ENCODE data around the gene MINDY2.
A peak's percentile ranks its signal among the peaks of the same experiment; 100 is the strongest.
"Not testable (repeated sequence)": the region's sequence is repeated elsewhere in the genome, so short reads cannot be mapped to it uniquely, and the experiment has no call there.

Gene MINDY2

DNA sequence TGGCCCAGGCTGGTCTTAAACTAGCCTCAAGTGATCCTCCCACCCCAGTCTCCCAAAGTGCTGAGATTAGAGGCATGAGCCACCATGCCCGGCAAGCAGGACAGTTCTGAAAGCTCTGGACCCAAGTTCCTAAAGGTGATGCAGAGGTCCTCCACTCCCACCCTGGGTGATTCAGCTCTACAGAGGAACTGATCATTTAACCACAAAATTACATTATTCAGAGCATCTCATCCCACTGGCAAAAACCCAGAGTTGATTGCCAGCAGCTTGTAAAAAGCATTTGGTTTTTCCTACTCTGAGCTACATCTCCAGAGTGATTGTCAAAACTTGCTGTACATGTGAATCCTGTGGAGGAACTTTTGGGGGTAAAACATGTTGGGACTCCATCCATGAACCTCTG, 102.2 kb downstream of the MINDY2 start:
- no peak overlapping the region for H3K4me3 ChIP-seq (ENCODE audit: low read length)
- no peak for DNase-seq (ENCODE audit: low read depth, low spot score)

DNA sequence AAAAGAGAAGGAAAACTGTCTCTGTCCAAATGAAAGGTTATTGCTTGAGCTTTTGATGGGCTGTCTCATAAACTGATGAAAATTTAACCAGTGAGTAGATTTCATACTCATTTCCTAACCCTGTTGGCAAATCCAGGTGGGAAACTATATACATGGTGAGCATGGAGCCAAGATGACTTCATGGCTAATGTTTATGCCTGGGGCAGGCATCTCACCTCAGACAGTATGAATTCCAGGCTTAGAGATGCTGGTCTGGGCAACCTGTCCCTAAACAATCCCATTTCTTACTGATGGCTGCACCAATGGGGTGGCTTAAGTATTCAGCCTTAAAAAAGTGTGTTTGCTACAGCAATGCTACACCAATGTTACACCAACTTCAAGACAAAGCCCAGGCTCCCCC, 104.2 kb downstream of the MINDY2 start:
- H3K4me3 ChIP-seq (ENCODE audit: low read length): no peak overlapping the region
- no peak for DNase-seq (ENCODE audit: low read depth, low spot score)

DNA sequence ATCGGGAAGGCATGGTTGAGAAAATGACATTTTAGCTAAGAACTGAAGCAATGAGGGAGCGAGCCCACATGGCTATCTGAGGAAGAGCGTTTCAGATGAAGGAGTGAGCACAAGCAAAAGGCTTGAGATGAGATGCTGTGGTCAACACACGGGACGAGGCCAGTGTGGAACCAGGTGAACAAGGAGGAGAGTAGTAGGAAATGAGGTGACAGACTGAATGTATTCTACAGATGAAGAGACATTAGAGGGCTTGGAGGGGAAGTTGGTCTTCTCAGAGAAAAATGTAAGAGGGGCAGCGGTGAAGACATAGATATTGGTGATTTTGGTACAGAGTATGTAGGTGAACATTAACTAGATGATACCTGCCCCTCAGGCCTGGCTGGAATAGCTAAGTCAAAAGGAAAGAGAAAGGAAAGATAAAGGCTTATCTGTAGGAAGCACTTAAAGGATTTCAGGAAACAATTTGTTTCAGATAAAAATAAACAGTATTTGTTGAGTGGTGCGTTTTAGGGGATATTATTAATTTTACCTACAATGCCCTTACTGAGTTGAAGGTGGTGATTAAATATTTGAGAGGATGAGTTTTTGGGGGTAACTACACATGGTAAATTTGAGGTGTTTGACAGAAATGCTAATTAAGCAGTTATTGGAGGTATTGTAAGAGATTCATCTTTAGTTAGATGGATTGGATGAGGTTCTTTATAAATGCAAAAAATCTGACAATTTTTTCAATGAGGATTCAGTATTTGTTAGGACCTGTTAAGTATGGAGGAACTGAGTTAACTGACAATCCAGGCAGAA, 105.4 kb downstream of the MINDY2 start:
- H3K4me3 ChIP-seq (ENCODE audit: low read length): no peak overlapping the region
- DNase-seq (ENCODE audit: low read depth, low spot score): no peak

DNA sequence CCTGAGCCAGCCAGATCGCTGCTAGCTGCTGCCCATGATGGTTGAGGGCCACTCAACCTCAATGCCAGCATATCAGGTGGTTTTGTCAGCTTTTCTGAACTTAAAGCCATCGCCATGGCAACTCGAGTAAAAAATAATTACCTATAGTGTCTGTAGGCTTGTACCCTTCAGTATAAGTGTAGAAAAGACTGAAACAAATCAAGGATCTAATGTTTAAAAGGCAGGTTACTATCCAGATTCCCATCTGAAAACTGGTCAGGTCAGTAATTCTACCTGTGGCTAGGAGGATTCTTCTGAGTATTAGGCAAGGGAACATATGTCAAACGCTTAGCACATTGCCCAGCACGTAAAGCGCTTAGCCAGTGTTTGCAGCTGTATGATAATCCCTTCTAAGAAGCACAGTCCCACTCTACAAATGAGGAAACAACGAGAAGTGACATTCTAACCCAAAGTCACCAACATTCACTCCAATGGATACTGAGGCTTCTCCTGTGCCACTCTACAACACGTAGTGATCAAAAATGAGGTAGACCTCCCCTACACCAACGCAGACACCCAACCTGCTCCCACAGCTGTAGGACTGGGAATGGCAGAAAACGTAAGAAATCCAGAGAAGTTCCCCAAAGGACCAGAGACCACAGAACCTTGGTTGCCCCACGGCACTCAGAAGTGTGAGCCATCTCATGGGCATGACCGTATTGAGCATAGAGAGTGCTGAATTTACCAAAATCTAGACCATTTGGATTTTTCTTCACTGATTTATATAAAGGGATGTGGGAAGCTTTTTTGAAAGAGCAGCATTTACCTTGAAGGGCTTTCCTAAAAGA, 107.1 kb downstream of the MINDY2 start:
- no peak overlapping the region for H3K4me3 ChIP-seq (ENCODE audit: low read length)
- no peak for DNase-seq (ENCODE audit: low read depth, low spot score)

DNA sequence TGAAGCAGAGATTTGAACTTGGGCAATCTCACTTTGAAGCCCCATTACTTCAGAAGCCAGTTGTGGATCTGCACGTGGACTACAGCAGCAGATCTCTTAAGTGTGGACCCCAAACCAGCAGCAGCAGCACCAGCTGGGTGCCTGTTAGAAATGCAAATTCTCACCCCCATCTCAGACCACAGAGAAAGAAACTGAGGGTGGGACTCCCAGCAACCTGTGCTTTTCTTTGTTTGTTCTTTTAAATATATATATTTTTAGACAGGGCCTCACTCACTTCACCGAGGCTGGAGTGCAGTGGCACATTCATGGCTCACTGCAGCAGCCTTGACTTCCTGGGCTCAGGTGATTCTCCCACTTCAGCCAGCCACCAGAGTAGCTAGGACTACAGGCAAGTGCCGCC, 109.2 kb downstream of the MINDY2 start:
- no peak overlapping the region for H3K4me3 ChIP-seq (ENCODE audit: low read length)
- DNase-seq (ENCODE audit: low read depth, low spot score): no peak

DNA sequence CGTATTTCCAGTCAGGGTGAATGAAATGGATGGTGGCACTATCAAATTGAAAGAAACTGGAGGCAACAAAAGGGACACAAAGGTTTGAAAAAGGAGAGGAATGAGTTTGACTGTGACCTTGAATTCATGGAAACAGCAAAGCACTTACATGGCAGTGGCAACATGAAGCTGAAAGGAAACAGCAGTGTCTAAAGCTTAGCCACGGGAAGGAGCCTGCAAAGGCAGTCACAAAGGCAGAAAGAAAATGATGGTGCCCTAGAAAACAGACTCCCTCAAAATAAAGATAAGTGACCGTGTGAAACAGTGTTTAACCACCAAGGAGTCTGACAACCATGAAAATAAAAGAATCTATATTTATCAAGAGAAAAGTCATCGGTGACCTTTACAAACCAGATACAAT, 111.1 kb downstream of the MINDY2 start:
- DNase-seq (ENCODE audit: low read depth, low spot score): no peak

DNA sequence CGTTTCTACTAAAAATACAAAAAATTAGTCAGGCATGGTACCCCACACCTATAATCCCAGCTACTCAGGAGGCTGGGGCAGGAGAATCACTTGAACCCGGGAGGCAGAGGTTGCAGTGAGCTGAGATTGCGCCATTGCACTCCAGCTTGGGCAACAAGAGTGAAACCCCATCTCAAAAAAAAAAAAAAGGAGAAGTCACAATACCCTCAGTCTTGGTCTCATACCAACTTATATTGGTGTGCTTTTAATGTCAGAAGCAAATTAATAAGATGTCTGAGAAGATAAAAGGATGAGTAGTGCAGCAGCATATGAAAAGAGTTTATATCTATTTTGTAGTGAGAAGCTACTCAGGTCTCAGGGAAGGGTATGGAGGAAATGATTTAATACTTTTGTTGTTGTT, 112.8 kb downstream of the MINDY2 start:
- not testable (repeated sequence) for DNase-seq (ENCODE audit: low read depth, low spot score); H3K4me3 ChIP-seq (ENCODE audit: low read length)

More for the DNA sequence above, 111.1 kb downstream of the MINDY2 start:
- H3K4me3 ChIP-seq (ENCODE audit: low read length): no peak overlapping the region

DNA sequence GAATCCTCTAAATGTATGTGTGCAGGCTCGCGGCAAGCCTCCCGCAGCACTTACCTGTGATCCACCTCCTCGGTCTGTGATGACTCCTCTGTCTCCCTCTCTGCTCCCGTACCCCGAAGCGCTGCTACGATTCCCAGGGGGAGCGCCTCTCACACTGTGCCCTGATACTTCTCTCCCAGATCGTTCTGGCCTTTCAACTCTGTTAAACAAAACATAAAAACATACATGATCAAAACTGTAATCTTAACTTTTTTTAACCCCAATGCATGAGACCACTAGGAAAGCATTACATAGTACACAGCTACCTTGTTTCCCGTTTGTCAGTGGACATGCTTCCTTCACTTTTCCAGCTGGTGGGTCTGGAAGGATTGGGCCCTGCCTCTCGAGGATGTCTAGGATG, 115.8 kb downstream of the MINDY2 start:
- H3K4me3 ChIP-seq (ENCODE audit: low read length): no peak overlapping the region
- DNase-seq (ENCODE audit: low read depth, low spot score): no peak

DNA sequence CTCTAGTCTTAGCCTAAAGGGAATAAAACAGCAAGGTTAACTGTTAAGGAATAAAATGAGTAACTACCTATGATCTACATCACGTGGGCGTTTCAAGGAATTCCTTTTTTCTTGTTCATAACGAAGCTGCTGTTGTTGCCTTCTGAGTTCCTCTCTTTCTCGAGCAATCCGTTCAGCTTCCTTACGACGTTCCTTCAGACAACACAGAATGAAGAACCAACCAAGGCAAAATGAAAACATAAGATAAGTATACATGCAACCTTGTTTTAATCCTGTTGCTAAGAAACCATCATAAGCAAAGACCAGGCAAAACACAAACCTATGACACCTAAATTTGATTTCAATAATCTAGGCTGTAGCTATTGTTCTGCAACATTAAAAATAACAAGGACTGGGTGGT, 118.3 kb downstream of the MINDY2 start:
- no peak for DNase-seq (ENCODE audit: low read depth, low spot score)
- no peak overlapping the region for H3K4me3 ChIP-seq (ENCODE audit: low read length)

DNA sequence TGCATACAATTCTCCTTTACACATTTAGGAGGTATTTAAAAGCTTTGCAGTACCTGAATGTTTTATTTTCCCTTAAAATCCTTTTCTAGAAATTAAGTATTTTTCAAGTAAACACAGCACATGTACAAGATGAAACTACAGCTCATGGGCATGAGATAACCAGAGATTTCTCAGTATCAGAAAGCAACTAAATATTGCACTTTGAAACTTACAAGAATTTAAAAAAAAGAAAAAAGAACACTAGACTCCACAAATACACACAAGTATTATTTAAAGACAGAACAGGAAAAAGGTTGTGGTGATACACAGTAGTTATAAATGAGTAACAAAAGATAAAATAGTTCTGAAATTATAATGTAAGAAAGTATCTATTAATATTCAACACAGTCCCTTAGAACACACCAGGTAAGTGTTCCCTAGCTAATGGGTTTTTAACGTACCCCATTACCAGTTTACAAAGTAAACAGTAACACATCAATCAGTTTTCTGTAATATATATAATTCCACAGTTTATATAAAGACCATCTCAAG, 127.1 kb downstream of the MINDY2 start:
- no peak overlapping the region for H3K4me3 ChIP-seq (ENCODE audit: low read length)

DNA sequence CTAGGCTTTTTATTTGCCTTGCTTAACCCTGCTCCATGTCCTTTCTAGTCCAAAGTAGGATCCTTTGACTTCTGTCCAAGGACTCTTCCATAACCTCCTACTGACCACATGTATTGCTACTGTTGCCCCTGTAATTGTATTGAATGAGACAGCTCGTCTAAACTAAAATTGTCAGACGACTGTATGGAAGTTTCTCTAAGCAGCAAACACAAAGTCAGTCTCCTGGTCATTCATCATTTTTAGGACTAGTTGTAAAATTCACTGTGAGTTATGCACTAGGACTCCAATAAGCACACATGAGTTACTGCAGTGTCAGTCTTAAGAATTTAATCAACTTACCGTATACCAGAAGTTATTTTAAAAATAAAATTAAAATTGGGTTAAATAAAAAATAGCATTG, 129.5 kb downstream of the MINDY2 start:
- no peak overlapping the region for H3K4me3 ChIP-seq (ENCODE audit: low read length)
- no peak for DNase-seq (ENCODE audit: low read depth, low spot score)

More for the DNA sequence above, 127.1 kb downstream of the MINDY2 start:
- no peak for DNase-seq (ENCODE audit: low read depth, low spot score)

DNA sequence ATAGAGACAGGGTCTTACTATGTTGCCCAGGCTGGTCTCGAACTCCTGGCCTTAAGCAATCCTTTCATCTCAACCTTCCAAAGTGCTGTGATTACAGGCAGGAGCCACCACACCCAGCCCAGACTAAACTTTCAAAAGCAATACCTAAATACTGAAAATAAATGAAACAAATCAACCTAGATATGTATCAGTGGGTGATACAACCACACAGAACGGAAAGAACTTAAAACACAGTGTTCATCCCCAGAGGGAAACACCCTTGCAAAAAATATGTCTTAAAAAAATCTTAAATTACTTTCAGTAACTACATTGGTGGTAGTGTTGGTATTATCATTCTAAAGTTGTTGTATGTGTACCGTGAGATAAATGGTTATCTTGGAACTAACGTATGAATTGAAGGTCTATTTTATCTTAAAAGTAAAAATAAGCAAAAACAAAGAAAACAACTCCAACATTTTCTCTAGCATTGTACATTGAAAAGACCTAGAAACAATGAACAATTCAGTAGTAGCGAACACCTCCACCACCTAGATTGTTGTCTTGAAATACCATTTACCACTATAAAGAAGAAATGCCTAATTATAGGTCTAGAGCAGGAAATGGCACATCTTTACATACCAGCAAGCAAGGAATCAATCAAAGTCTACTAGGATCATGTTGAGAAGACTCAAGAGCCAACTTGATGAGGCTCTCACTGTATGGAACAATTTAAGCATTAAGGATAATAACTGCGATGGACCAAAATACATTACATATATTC, 137.6 kb downstream of the MINDY2 start:
- no peak overlapping the region for H3K4me3 ChIP-seq (ENCODE audit: low read length)
- DNase-seq (ENCODE audit: low read depth, low spot score): peak; percentile 51

DNA sequence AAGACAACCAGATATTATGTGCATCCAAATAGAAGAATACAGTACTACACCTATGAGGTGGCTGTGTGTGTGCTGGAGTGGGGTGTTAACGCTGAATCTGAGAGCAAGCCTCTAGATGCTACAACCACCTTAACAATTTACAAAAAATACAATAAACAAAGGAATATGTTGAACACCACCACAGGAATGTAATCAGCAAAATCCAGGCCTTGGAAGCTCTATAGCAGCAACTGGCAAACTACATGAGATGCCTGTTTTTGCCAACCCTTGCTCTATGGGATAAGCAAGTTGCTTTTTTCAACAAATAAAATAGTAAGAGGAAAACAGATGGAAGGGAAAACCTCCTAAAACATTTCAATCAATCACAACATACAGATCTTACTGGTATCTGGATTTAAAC, 138.5 kb downstream of the MINDY2 start:
- no peak for DNase-seq (ENCODE audit: low read depth, low spot score)

DNA sequence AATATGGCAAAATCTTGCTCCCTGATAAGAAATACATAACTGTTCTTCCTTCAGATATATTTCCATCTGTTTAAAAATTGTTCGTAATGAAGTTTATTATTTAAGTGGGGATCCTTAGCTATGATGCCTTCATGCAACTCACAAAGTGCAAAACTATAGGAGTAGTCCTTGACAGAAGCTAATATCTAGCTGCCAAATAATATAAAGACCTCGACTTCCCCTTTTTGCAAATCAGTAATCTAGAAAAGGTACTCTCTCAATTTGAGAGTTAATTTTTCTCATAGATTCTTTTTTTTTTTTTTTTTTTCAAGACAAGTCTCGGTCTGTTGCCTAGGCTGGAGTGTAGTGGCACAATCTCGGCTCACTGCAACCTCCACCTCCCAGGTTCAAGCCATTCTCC, 139.4 kb downstream of the MINDY2 start:
- H3K4me3 ChIP-seq (ENCODE audit: low read length): no peak overlapping the region
- no peak for DNase-seq (ENCODE audit: low read depth, low spot score)

More for the DNA sequence above, 138.5 kb downstream of the MINDY2 start:
- H3K4me3 ChIP-seq (ENCODE audit: low read length): no peak overlapping the region

Measured in Jurkat, Clone E6-1 (cell line).